NCI-H187 (cell line): Measurements from ENCODE around the gene NCS1.
"Not testable (repeated sequence)": the region's sequence is repeated elsewhere in the genome, so short reads cannot be mapped to it uniquely, and the experiment has no call there.

Source experiments
- DNase-seq, 2 experiments: peaks; one replicate each; lab custom pipeline; 2025; lab: John Stamatoyannopoulos, UW

NCS1 gene

GRCh38 chr9:130239741-130240241 lies 67.6 kb downstream of the NCS1 start:
- no peak for DNase-seq

GRCh38 chr9:130240410-130241197 lies 68.4 kb downstream of the NCS1 start:
- peak in 1 of 2 experiments; percentile 5 for DNase-seq

- no peak for DNase-seq
These were observed 69.0 kb downstream of the NCS1 start for GRCh38 chr9:130241198-130241535.

- DNase-seq: no peak
These were observed 70.2 kb downstream of the NCS1 start for GRCh38 chr9:130242270-130243014.

- peak in 1 of 2 experiments; percentile 29 for DNase-seq
These were observed 71.0 kb downstream of the NCS1 start for GRCh38 chr9:130243015-130243881.

- DNase-seq: no peak
These were observed 71.6 kb downstream of the NCS1 start for GRCh38 chr9:130243882-130244170.

- DNase-seq: no peak
These were observed 72.5 kb downstream of the NCS1 start for GRCh38 chr9:130244548-130245165.

- DNase-seq: no peak
These were observed 73.3 kb downstream of the NCS1 start for GRCh38 chr9:130245474-130245873.

- DNase-seq: no peak
These were observed 73.9 kb downstream of the NCS1 start for GRCh38 chr9:130246126-130246525.

- DNase-seq: no peak
These were observed 82.8 kb downstream of the NCS1 start for GRCh38 chr9:130254747-130255630.

- DNase-seq: no peak
These were observed 83.5 kb downstream of the NCS1 start for GRCh38 chr9:130255631-130256134.

GRCh38 chr9:130256644-130257043 lies 84.4 kb downstream of the NCS1 start:
- no peak for DNase-seq

GRCh38 chr9:130258137-130258536 lies 85.9 kb downstream of the NCS1 start:
- DNase-seq: not testable (repeated sequence)

GRCh38 chr9:130259044-130259443 lies 86.8 kb downstream of the NCS1 start:
- no peak for DNase-seq

GRCh38 chr9:130260816-130261765 lies 88.9 kb downstream of the NCS1 start:
- no peak for DNase-seq

- no peak for DNase-seq
These were observed 90.0 kb downstream of the NCS1 start for GRCh38 chr9:130262061-130262745.

GRCh38 chr9:130262771-130263170 lies 90.6 kb downstream of the NCS1 start:
- no peak for DNase-seq

- no peak for DNase-seq
These were observed 91.6 kb downstream of the NCS1 start for GRCh38 chr9:130263601-130264413.
